Panc1 (cell line): ENCODE data around the gene SRRM4.

ENCODE experiments used
- POLR2AphosphoS5 ChIP-seq: IDR thresholded peaks from 2 replicates; pipeline ENCODE4 v1.6.1; 2012; ENCODE audit warnings: mild to moderate bottlenecking, low read depth, low read length, moderate library complexity
- TCF7L2 ChIP-seq: IDR thresholded peaks from 2 replicates; pipeline ENCODE4 v1.6.1; 2011; ENCODE audit warnings: mild to moderate bottlenecking, low read depth, low read length, inconsistent platforms
- TF ChIP-seq, protein P1 (sequence below): fragments of 450-650 bp; IDR thresholded peaks from 2 replicates; pipeline ENCODE4 v1.5.1; 2017; ENCODE audit warnings: mild to moderate bottlenecking
- TF ChIP-seq, protein P2 (sequence below), 2 experiments: IDR thresholded peaks; 2 replicates each; pipeline ENCODE4 v1.6.1; 2011 to 2012; ENCODE audit warnings: low read depth in 2 of 2, control low read depth in 1 of 2, low read length in 1 of 2, mild to moderate bottlenecking in 1 of 2, moderate library complexity in 1 of 2; ENCODE audit not compliant: insufficient read depth in 1 of 2

DNA sequence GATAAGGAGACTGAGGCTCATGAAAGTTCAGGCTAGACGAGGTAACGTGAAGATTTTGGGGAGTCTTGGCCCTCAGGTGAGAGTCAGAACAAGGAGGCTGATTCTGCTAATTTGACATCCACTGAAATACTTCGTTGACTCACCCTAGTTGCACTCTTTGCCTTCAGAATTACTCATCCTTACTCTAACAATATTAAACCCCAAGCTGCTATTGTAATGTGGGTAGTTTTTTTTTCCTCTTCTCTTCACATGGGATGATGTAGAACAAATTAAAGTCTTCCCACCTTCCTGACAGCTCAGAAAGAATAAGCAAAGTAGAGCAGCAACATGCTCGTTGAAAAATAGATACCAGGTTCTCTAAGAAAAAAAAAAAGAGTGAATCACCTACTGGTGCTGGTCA lies 22.0 kb upstream of the SRRM4 start:
- TF ChIP-seq POLR2AphosphoS5, result no peak
- TF ChIP-seq, protein P1, sequence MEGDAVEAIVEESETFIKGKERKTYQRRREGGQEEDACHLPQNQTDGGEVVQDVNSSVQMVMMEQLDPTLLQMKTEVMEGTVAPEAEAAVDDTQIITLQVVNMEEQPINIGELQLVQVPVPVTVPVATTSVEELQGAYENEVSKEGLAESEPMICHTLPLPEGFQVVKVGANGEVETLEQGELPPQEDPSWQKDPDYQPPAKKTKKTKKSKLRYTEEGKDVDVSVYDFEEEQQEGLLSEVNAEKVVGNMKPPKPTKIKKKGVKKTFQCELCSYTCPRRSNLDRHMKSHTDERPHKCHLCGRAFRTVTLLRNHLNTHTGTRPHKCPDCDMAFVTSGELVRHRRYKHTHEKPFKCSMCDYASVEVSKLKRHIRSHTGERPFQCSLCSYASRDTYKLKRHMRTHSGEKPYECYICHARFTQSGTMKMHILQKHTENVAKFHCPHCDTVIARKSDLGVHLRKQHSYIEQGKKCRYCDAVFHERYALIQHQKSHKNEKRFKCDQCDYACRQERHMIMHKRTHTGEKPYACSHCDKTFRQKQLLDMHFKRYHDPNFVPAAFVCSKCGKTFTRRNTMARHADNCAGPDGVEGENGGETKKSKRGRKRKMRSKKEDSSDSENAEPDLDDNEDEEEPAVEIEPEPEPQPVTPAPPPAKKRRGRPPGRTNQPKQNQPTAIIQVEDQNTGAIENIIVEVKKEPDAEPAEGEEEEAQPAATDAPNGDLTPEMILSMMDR, result no peak
- TF ChIP-seq TCF7L2, result no peak
- TF ChIP-seq, protein P2, sequence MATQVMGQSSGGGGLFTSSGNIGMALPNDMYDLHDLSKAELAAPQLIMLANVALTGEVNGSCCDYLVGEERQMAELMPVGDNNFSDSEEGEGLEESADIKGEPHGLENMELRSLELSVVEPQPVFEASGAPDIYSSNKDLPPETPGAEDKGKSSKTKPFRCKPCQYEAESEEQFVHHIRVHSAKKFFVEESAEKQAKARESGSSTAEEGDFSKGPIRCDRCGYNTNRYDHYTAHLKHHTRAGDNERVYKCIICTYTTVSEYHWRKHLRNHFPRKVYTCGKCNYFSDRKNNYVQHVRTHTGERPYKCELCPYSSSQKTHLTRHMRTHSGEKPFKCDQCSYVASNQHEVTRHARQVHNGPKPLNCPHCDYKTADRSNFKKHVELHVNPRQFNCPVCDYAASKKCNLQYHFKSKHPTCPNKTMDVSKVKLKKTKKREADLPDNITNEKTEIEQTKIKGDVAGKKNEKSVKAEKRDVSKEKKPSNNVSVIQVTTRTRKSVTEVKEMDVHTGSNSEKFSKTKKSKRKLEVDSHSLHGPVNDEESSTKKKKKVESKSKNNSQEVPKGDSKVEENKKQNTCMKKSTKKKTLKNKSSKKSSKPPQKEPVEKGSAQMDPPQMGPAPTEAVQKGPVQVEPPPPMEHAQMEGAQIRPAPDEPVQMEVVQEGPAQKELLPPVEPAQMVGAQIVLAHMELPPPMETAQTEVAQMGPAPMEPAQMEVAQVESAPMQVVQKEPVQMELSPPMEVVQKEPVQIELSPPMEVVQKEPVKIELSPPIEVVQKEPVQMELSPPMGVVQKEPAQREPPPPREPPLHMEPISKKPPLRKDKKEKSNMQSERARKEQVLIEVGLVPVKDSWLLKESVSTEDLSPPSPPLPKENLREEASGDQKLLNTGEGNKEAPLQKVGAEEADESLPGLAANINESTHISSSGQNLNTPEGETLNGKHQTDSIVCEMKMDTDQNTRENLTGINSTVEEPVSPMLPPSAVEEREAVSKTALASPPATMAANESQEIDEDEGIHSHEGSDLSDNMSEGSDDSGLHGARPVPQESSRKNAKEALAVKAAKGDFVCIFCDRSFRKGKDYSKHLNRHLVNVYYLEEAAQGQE (IDR thresholded peaks at IDR 0.05; ENCODE audit: insufficient read depth in 1 of 2, low read depth in 2 of 2, low read length in 1 of 2), result no peak
